ENCODE results near the gene CDON.

GRCh38 chr11:125945011-125945796 lies 117.5 kb downstream of the CDON start:
- no peak for TF ChIP-seq CTCF (IDR thresholded peaks at IDR 0.05)
- TF ChIP-seq EZH2phosphoT487 (IDR thresholded peaks at IDR 0.05): no peak
- no peak for TF ChIP-seq EZH2 (IDR thresholded peaks at IDR 0.05)
